Measurements from ENCODE around the gene PRKCG.
"Not testable (repeated sequence)": the region's sequence is repeated elsewhere in the genome, so short reads cannot be mapped to it uniquely, and the experiment has no call there.

DNA sequence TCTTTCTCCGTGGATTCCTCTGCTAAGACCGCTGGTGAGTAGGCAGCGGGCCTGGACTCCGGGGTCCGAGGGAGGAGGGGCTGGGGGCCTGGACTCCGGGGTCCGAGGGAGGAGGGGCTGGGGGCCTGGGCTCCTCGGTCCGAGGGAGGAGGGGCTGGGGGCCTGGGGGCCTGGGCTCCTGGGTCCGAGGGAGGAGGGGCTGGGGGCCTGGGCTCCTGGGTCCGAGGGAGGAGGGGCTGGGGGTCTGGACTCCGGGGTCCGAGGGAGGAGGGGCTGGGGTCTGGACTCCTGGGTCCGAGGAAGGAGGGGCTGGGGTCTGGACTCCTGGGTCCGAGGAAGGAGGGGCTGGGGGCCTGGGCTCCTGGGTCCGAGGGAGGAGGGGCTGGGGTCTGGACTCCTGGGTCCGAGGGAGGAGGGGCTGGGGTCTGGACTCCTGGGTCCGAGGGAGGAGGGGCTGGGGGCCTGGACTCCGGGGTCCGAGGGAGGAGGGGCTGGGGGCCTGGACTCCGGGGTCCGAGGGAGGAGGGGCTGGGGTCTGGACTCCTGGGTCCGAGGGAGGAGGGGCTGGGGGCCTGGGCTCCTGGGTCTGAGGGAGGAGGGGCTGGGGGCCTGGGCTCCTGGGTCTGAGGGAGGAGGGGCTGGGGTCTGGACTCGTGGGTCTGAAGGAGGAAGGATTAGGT lies 12.1 kb upstream of the PRKCG start:
- TF ChIP-seq EZH2 (IDR thresholded peaks at IDR 0.05; ENCODE audit: insufficient read depth, poor library complexity, severe bottlenecking); EZH2phosphoT487 (IDR thresholded peaks at IDR 0.05; ENCODE audit: insufficient read depth, low read depth): not testable (repeated sequence)

Measured in GM23248 (cell line).